ENCODE measurements around the gene IER5. TPM values are rescaled to one million over a fixed set of nuclear protein-coding genes. Genes with fewer than 3 reads are reported as not detected.

IER5 gene
- polyA plus RNA-seq, 2 of the 4 experiments (the other 2 are of a cell fraction), result 26.8 to 40.2 TPM

DNA sequence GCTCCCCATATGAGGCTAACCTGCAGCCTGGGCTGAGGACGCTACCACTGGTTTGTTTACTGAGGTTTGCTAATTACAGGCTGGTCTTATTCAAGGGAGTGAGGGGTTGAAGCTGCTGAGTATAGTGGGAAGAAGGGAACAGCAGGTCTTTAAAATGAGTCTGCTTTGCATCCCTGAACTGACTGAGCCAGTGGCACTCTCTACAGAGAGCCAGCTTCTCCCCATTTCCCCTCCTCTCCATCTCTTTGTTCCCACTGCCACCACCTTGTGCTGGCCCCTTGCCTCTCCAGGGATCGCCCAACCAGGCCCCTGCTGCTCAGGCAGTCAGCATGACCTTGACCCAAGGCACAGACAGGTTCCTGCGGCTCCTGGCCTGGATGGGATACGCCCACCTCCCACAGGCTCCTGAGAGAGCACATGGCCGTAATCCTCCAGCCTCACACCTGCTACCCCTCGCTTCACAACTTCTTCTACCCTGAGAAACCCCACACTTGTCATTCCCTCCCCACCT lies 45.0 kb downstream of the IER5 start:
- WGBS (ENCODE audit: missing lambda C conversion rate), result 77% methylated on average over 6 of the region's 6 CpGs
- no peak for DNase-seq (ENCODE audit: low read depth in 1 of 2, low spot score in 1 of 2)
- Histone ChIP-seq H3K4me2 (0 out of 3 replicates have a peak overlapping the region, but pooled peaks have one; percentile 15), H3K9me3 (no peaks in the 10 kb centered on the region), H3K27ac (peak overlapping the region; percentile 92 to 98), H3K4me1 (peaks cover 67% of the 10 kb centered on the region), H3K4me3 (no peak overlapping the region)
- ATAC-seq, result peak in 1 of 2 experiments; percentile 4; a peak in 3 of 6 replicates
- no peak for TF ChIP-seq CHD4 (IDR thresholded peaks at IDR 0.05; ENCODE audit: borderline replicate concordance)
- TF ChIP-seq, protein P1, sequence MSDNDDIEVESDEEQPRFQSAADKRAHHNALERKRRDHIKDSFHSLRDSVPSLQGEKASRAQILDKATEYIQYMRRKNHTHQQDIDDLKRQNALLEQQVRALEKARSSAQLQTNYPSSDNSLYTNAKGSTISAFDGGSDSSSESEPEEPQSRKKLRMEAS (IDR thresholded peaks at IDR 0.05), result peak; percentile 39; the same call in 1 of the 2 replicates
- TF ChIP-seq, protein P2, sequence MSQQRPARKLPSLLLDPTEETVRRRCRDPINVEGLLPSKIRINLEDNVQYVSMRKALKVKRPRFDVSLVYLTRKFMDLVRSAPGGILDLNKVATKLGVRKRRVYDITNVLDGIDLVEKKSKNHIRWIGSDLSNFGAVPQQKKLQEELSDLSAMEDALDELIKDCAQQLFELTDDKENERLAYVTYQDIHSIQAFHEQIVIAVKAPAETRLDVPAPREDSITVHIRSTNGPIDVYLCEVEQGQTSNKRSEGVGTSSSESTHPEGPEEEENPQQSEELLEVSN (IDR thresholded peaks at IDR 0.05; ENCODE audit: borderline replicate concordance, low read depth), result peak; percentile 54; the same call in 1 of the 2 replicates
- no peak for FAIRE-seq
- ChIA-PET POLR2A (interaction anchor here (0.8 to 1.0 kb wide), 2 partner anchors 28 to 45 kb away, joined by 4 read pairs; no protein-coding TSS in a partner anchor), CTCF (interaction anchor here (0.9 to 15.4 kb wide), 5 partner anchors 9 to 252 kb away, joined by 3 to 774 read pairs (median 5); partner anchors contain the start of gene IER5)

DNA sequence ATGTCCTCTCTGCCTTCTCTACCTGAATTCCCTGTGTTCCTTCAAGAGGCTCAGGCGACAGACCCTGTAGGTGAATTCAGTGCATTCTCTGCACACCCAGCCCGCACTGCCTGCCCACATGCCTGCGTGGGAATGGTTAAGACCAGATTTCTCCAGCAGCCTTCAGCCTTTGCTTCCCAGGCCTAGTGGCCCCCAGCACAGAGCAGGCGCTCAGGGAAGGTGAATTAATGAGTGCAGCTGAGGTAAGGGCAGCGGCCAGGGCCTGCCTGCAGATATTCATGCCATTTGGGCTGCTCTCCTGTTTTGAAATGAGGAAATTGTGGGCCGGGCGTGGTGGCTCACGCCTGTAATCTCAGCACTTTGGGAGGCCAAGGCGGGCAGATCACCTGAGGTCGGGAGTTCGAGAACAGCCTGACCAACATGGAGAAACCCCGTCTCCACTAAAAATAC lies 45.5 kb downstream of the IER5 start:
- DNase-seq (ENCODE audit: low read depth in 1 of 2, low spot score in 1 of 2) (no peak), FAIRE-seq (no peak), ATAC-seq (no peak)
- Histone ChIP-seq H3K27ac (peak overlapping the region; percentile 92 to 98), H3K4me2 (peak overlapping the region; percentile 15; the same call in 1 of the 3 replicates), H3K4me3 (no peak overlapping the region), H3K9me3 (no peaks in the 10 kb centered on the region), H3K4me1 (peaks cover 62% of the 10 kb centered on the region)
- 92% methylated on average over 12 of the region's 12 CpGs for WGBS (ENCODE audit: missing lambda C conversion rate)
- POLR2A ChIA-PET, result interaction anchor here (0.6 to 0.9 kb wide), 2 partner anchors 29 to 34 kb away, joined by 4 to 6 read pairs; no protein-coding TSS in a partner anchor
- CTCF ChIA-PET, result interaction anchor here (0.7 to 15.4 kb wide), 4 partner anchors 9 to 115 kb away, joined by 3 to 774 read pairs (median 16); partner anchors contain the start of gene IER5
- TF ChIP-seq, protein P3, sequence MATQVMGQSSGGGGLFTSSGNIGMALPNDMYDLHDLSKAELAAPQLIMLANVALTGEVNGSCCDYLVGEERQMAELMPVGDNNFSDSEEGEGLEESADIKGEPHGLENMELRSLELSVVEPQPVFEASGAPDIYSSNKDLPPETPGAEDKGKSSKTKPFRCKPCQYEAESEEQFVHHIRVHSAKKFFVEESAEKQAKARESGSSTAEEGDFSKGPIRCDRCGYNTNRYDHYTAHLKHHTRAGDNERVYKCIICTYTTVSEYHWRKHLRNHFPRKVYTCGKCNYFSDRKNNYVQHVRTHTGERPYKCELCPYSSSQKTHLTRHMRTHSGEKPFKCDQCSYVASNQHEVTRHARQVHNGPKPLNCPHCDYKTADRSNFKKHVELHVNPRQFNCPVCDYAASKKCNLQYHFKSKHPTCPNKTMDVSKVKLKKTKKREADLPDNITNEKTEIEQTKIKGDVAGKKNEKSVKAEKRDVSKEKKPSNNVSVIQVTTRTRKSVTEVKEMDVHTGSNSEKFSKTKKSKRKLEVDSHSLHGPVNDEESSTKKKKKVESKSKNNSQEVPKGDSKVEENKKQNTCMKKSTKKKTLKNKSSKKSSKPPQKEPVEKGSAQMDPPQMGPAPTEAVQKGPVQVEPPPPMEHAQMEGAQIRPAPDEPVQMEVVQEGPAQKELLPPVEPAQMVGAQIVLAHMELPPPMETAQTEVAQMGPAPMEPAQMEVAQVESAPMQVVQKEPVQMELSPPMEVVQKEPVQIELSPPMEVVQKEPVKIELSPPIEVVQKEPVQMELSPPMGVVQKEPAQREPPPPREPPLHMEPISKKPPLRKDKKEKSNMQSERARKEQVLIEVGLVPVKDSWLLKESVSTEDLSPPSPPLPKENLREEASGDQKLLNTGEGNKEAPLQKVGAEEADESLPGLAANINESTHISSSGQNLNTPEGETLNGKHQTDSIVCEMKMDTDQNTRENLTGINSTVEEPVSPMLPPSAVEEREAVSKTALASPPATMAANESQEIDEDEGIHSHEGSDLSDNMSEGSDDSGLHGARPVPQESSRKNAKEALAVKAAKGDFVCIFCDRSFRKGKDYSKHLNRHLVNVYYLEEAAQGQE (IDR thresholded peaks at IDR 0.05), result no peak
- TF ChIP-seq FOXS1 (CRISPR knock-in tag; IDR thresholded peaks at IDR 0.05) (no peak), POLR2AphosphoS2 (conservative IDR thresholded peaks at IDR 0.05; ENCODE audit: low read length) (no peak), CBX2 (IDR thresholded peaks at IDR 0.05; ENCODE audit: borderline replicate concordance, low read depth) (no peak)
- TF ChIP-seq, protein P4, sequence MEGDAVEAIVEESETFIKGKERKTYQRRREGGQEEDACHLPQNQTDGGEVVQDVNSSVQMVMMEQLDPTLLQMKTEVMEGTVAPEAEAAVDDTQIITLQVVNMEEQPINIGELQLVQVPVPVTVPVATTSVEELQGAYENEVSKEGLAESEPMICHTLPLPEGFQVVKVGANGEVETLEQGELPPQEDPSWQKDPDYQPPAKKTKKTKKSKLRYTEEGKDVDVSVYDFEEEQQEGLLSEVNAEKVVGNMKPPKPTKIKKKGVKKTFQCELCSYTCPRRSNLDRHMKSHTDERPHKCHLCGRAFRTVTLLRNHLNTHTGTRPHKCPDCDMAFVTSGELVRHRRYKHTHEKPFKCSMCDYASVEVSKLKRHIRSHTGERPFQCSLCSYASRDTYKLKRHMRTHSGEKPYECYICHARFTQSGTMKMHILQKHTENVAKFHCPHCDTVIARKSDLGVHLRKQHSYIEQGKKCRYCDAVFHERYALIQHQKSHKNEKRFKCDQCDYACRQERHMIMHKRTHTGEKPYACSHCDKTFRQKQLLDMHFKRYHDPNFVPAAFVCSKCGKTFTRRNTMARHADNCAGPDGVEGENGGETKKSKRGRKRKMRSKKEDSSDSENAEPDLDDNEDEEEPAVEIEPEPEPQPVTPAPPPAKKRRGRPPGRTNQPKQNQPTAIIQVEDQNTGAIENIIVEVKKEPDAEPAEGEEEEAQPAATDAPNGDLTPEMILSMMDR (IDR thresholded peaks at IDR 0.05), result no peak

DNA sequence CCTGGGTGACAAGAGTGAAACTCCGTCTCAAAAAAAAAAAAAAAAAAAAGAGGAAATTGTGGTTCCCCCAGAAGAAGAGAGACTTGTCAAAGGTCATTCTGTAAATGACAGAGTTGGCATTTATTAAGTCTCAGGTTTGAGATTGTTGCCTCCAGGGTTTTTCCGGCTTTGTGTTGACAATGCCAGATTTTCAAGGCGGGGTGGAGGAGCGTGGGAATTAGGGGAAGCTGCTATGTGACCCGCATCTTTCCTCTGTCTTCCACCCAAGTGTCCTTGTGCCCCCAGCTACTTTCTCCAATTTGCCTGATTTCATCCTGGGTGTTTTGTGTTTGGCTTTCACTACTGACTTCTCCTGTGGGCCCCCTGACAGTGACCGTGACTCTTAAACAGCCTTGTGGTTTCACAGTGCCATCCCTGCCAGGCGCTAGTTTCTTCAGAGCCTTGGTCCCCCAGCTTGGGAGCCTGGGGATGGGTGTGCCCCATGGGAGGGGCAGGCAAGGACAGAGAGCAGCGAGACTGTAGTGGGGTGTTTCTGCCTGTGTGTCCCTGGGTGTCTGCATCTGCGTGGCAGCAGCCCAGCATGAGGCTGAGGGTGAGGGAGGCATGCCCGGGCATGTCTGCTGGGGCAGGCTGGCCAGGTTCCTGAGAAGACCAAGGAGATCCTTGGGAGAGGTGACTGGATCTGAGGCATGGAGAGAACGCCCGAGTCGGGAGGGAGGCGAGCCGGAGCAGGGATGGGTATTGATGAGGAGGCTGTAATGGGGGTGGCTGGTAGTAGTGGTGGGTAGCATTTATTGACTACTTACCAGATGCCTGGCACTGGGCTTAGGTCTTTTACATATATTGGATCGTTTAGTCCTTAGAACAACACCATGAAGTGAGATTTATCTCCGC lies 46.3 kb downstream of the IER5 start:
- WGBS (ENCODE audit: missing lambda C conversion rate), result 28% methylated on average over 17 of the region's 17 CpGs
- DNase-seq (ENCODE audit: low read depth in 1 of 2, low spot score in 1 of 2), result peak in 1 of 2 experiments; percentile 77
- TF ChIP-seq FOXS1 (CRISPR knock-in tag; IDR thresholded peaks at IDR 0.05) (0 out of 2 replicates have a peak, but pooled peaks have one; percentile 1), CEBPB (IDR thresholded peaks at IDR 0.05) (no peak), EHF (CRISPR knock-in tag; IDR thresholded peaks at IDR 0.05) (0 out of 2 replicates have a peak, but pooled peaks have one; percentile 44), CHD2 (IDR thresholded peaks at IDR 0.05; ENCODE audit: low read length, partially characterized antibody) (no peak), HDAC2 (IDR thresholded peaks at IDR 0.05) (no peak), RAD21 (conservative IDR thresholded peaks at IDR 0.05 in 1 of 2, IDR thresholded peaks at IDR 0.05 in 1 of 2) (no peak), TP53 (CRISPR knock-in tag; IDR thresholded peaks at IDR 0.05) (peak; percentile 100), HOXB5 (CRISPR knock-in tag; IDR thresholded peaks at IDR 0.05) (no peak; the same call in 1 of the 2 replicates), SMC3 (IDR thresholded peaks at IDR 0.05) (no peak), BHLHE40 (IDR thresholded peaks at IDR 0.05; ENCODE audit: low read depth, low read length) (no peak), GATA3 (IDR thresholded peaks at IDR 0.05; ENCODE audit: borderline replicate concordance) (0 out of 2 replicates have a peak, but pooled peaks have one; percentile 35), JUNB (IDR thresholded peaks at IDR 0.05) (no peak), ZNF302 (CRISPR knock-in tag; IDR thresholded peaks at IDR 0.05) (0 out of 2 replicates have a peak, but pooled peaks have one; percentile 49), NPAS2 (CRISPR knock-in tag; IDR thresholded peaks at IDR 0.05; ENCODE audit: borderline replicate concordance) (no peak)
- TF ChIP-seq, protein P1 (IDR thresholded peaks at IDR 0.05), result peak; percentile 87
- TF ChIP-seq, protein P5, sequence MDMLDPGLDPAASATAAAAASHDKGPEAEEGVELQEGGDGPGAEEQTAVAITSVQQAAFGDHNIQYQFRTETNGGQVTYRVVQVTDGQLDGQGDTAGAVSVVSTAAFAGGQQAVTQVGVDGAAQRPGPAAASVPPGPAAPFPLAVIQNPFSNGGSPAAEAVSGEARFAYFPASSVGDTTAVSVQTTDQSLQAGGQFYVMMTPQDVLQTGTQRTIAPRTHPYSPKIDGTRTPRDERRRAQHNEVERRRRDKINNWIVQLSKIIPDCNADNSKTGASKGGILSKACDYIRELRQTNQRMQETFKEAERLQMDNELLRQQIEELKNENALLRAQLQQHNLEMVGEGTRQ (IDR thresholded peaks at IDR 0.05), result no peak

More for the DNA sequence above, 46.3 kb downstream of the IER5 start:
- peaks cover 62% of the 10 kb centered on the region for H3K4me1 ChIP-seq
- FAIRE-seq (no peak), ATAC-seq (peak; percentile 54 to 62)
- POLR2A ChIA-PET, result interaction anchor here (0.6 to 2.2 kb wide), 10 partner anchors 30 to 48 kb away, joined by 3 to 24 read pairs (median 5); partner anchors contain the start of gene IER5
- CTCF ChIA-PET, result interaction anchor here (0.7 to 15.4 kb wide), 4 partner anchors 27 to 253 kb away, joined by 3 to 774 read pairs (median 4); partner anchors contain the start of gene IER5
- no peak overlapping the region for H3K4me3 ChIP-seq
- peak overlapping the region; percentile 69 for H3K4me2 ChIP-seq
- no peaks in the 10 kb centered on the region for H3K9me3 ChIP-seq
- peak overlapping the region; percentile 92 to 98 for H3K27ac ChIP-seq
